H1 (cell line): ENCODE measurements around the gene ZDHHC8. TPM values are rescaled to one million over a fixed set of nuclear protein-coding genes. Genes with fewer than 3 reads are reported as not detected.

Experiments
- CTCF ChIA-PET: fragments of 300-600 bp; sonication (Branson Sonifier 250); formaldehyde crosslinking; loops from one replicate; lab custom pipeline; 2021; ENCODE audit not compliant: partially characterized antibody; lab: Charles Lee
- POLR2A ChIA-PET: fragments of 300-600 bp; sonication (Branson Sonifier 250); formaldehyde crosslinking; loops from one replicate; lab custom pipeline; 2021; ENCODE audit warnings: inconsistent platforms; ENCODE audit not compliant: partially characterized antibody; lab: Charles Lee
- DNase-seq, 2 experiments: peaks; one replicate each; pipeline versions ENCODE4 v3.0.0 to v3.0.0-alpha.2; 2010 to 2022; ENCODE audit warnings: low spot score in 2 of 2, low read depth in 1 of 2, mixed read lengths in 1 of 2
- FAIRE-seq: peaks from 2 replicates; lab custom pipeline; 2011; peaks lifted over from hg19 to GRCh38; lab: Jason Lieb, UNC
- H2AFZ ChIP-seq: 2 replicates; pipeline ENCODE4 v1.8.1; 2012; ENCODE audit warnings: low read length, inconsistent platforms
- H2AK5ac ChIP-seq: 2 replicates; pipeline ENCODE4 v1.6.1; 2013; ENCODE audit warnings: low read depth, low read length
- H2BK120ac ChIP-seq: replicated peaks from 2 replicates; pipeline ENCODE3; 2013; ENCODE audit warnings: low read depth, low read length, inconsistent platforms
- H2BK12ac ChIP-seq: 2 replicates; pipeline ENCODE4 v1.6.1; 2013; ENCODE audit warnings: low read depth, low read length
- H2BK15ac ChIP-seq: 2 replicates; pipeline ENCODE4 v1.6.1; 2013; ENCODE audit warnings: low read length
- H2BK20ac ChIP-seq: 2 replicates; pipeline ENCODE4 v1.6.1; 2013; ENCODE audit warnings: low read length
- H2BK5ac ChIP-seq: 2 replicates; pipeline ENCODE4 v1.6.1; 2013; ENCODE audit warnings: low read depth, low read length
- H3K14ac ChIP-seq: 2 replicates; pipeline ENCODE4 v1.6.1; 2013; ENCODE audit warnings: inconsistent platforms; ENCODE audit not compliant: insufficient read length
- H3K18ac ChIP-seq: 2 replicates; pipeline ENCODE4 v1.6.1; 2013; ENCODE audit warnings: low read length; ENCODE audit errors: extremely low read depth
- H3K23ac ChIP-seq: 2 replicates; pipeline ENCODE4 v1.6.1; 2013; ENCODE audit warnings: inconsistent platforms; ENCODE audit not compliant: insufficient read length
- H3K23me2 ChIP-seq: 2 replicates; pipeline ENCODE4 v1.6.1; 2013; ENCODE audit warnings: low read depth, low read length
- H3K27ac ChIP-seq: 2 replicates; pipeline ENCODE4 v1.6.1; 2011; ENCODE audit warnings: low read depth, low read length, inconsistent platforms
- H3K27me3 ChIP-seq, 4 experiments: replicated peaks in 1 of 4; 1 replicate in 1 of 4; 2 replicates in 3 of 4; pipeline versions ENCODE4 v1.6.1 to v1.8.1; 2011 to 2013; ENCODE audit warnings: low read length in 3 of 4, mild to moderate bottlenecking in 3 of 4, inconsistent platforms in 2 of 4, mixed read lengths in 2 of 4, moderate library complexity in 1 of 4; ENCODE audit not compliant: control insufficient read depth in 3 of 4, insufficient read depth in 3 of 4; ENCODE audit errors: extremely low read depth in 1 of 4
- H3K36me3 ChIP-seq, 4 experiments: 2 replicates each; pipeline versions ENCODE4 v1.6.1 to v1.8.1; 2011 to 2013; ENCODE audit warnings: mild to moderate bottlenecking in 4 of 4, low read length in 3 of 4, moderate library complexity in 2 of 4, control low read depth in 1 of 4, inconsistent platforms in 1 of 4; ENCODE audit not compliant: insufficient read depth in 4 of 4, control insufficient read depth in 2 of 4
- H3K4ac ChIP-seq: replicated peaks from 2 replicates; pipeline ENCODE3; 2013; ENCODE audit warnings: low read length, low read depth, mixed read lengths, inconsistent platforms; ENCODE audit not compliant: insufficient read length
- H3K4me1 ChIP-seq, 4 experiments: replicated peaks in 1 of 4; 1 replicate in 1 of 4; 2 replicates in 3 of 4; pipeline versions ENCODE4 v1.6.1 to v1.8.1; 2011 to 2013; ENCODE audit warnings: low read length in 3 of 4, inconsistent platforms in 2 of 4, mixed read lengths in 1 of 4; ENCODE audit not compliant: insufficient read depth in 4 of 4, control insufficient read depth in 3 of 4
- H3K4me2 ChIP-seq, 2 experiments: 2 replicates each; pipeline versions ENCODE4 v1.6.1 to v1.8.1; 2011 to 2013; ENCODE audit warnings: low read depth in 2 of 2, low read length in 2 of 2, control low read depth in 1 of 2, inconsistent platforms in 1 of 2, mild to moderate bottlenecking in 1 of 2; ENCODE audit not compliant: insufficient read depth in 1 of 2
- H3K4me3 ChIP-seq, 4 experiments: fragments of 200-600, 300-600 bp in 1 of 4; sonication (generic), shearing (Covaris generic), sonication (Bioruptor Twin) in 1 of 4; 2 replicates each; pipeline versions ENCODE4 v1.5.1 to v1.8.1; 2011 to 2016; ENCODE audit warnings: low read length in 4 of 4, low read depth in 3 of 4, control low read depth in 2 of 4, inconsistent platforms in 2 of 4, mild to moderate bottlenecking in 2 of 4, mixed read lengths in 1 of 4, moderate library complexity in 1 of 4; ENCODE audit not compliant: insufficient read depth in 2 of 4; ENCODE audit errors: extremely low read depth in 1 of 4
- H3K56ac ChIP-seq: replicated peaks from 2 replicates; pipeline ENCODE3; 2013; ENCODE audit warnings: low read depth, mild to moderate bottlenecking, mixed read lengths, low read length, inconsistent platforms; ENCODE audit not compliant: insufficient read length
- H3K79me1 ChIP-seq: 2 replicates; pipeline ENCODE4 v1.6.1; 2013; ENCODE audit warnings: low read depth, low read length, control low read depth
- H3K79me2 ChIP-seq, 2 experiments: 2 replicates each; pipeline versions ENCODE4 v1.6.1 to v1.8.1; 2012 to 2013; ENCODE audit warnings: low read length in 2 of 2, mild to moderate bottlenecking in 2 of 2, inconsistent platforms in 1 of 2; ENCODE audit not compliant: insufficient read depth in 2 of 2, control insufficient read depth in 1 of 2
- H3K9ac ChIP-seq, 4 experiments: replicated peaks in 1 of 4; 1 replicate in 1 of 4; 2 replicates in 3 of 4; pipeline versions ENCODE4 v1.6.1 to v1.8.1; 2011 to 2013; ENCODE audit warnings: low read depth in 3 of 4, low read length in 3 of 4, control low read depth in 2 of 4, mild to moderate bottlenecking in 2 of 4, moderate library complexity in 2 of 4, inconsistent platforms in 1 of 4; ENCODE audit errors: extremely low read depth in 1 of 4
- H3K9me3 ChIP-seq, 2 experiments: 2 replicates each; pipeline versions ENCODE4 v1.6.1 to v1.8.1; 2012 to 2013; ENCODE audit warnings: mild to moderate bottlenecking in 2 of 2, moderate library complexity in 2 of 2, control low read depth in 1 of 2, inconsistent platforms in 1 of 2, low read depth in 1 of 2, low read length in 1 of 2, mixed read lengths in 1 of 2; ENCODE audit not compliant: insufficient read depth in 2 of 2
- H4K20me1 ChIP-seq, 2 experiments: replicated peaks in 1 of 2; 2 replicates each; pipeline versions ENCODE3 to v1.8.1; 2011 to 2013; ENCODE audit warnings: inconsistent platforms in 2 of 2, low read length in 2 of 2, mild to moderate bottlenecking in 1 of 2; ENCODE audit not compliant: insufficient read depth in 2 of 2, control insufficient read depth in 1 of 2
- H4K5ac ChIP-seq: 2 replicates; pipeline ENCODE4 v1.6.1; 2013; ENCODE audit warnings: low read length, low read depth, mixed read lengths, inconsistent platforms; ENCODE audit not compliant: insufficient read length
- H4K8ac ChIP-seq: 2 replicates; pipeline ENCODE4 v1.8.0; 2013; ENCODE audit warnings: mild to moderate bottlenecking, moderate library complexity, low read length, inconsistent platforms; ENCODE audit not compliant: insufficient read depth; ENCODE audit errors: extremely low read depth
- H4K91ac ChIP-seq: replicated peaks from 2 replicates; pipeline ENCODE3; 2013; ENCODE audit warnings: low read length, mixed read lengths, inconsistent platforms; ENCODE audit not compliant: insufficient read length
- CHD1 ChIP-seq: IDR thresholded peaks from 2 replicates; pipeline ENCODE4 v1.6.1; 2012; ENCODE audit warnings: low read depth, low read length, improper control_type of control experiment
- GTF2F1 ChIP-seq: IDR thresholded peaks from 2 replicates; pipeline ENCODE4 v1.6.1; 2012; ENCODE audit warnings: low read depth, low read length, improper control_type of control experiment, borderline replicate concordance
- WGBS, 2 experiments: shearing (Covaris generic) in 1 of 2; methylation state at CpG; one replicate each; pipeline versions ENCODE4 v1.1.6 to v1.1.7; 2013 to 2015; ENCODE audit warnings: low lambda C conversion rate in 2 of 2, mixed read lengths in 2 of 2, inconsistent platforms in 1 of 2, low coverage in 1 of 2, missing lambda C conversion rate in 1 of 2; ENCODE audit not compliant: insufficient replicate concordance in 2 of 2, insufficient coverage in 1 of 2, insufficient read length in 1 of 2; ENCODE audit errors: extremely low coverage in 1 of 2, missing lambda C conversion rate in 1 of 2; 5-methylcytosine and 5-hydroxymethylcytosine counted together
- polyA plus RNA-seq, 7 experiments: library from polyadenylated mRNA; depleted of rRNA in 3 of 7; stranded (reverse) in 5 of 7; unstranded in 2 of 7; fragments of >200 nt in 5 of 7; fragments of 200-250 nt in 2 of 7; gene quantifications; 1 replicate in 5 of 7; 2 replicates in 1 of 7; 4 replicates in 1 of 7; pipeline versions ENCODE4 v1.2.1 to v1.2.3, GENCODE V29; 2011 to 2013; ENCODE audit warnings: missing spikeins in 2 of 7, mixed read lengths in 2 of 7
- total RNA-seq: library from RNA; stranded (reverse); fragmentation: NEBNext Ultra II Directional; extraction: Animal tissue kit (Norgen Biotek cat#: 25700); gene quantifications from 2 replicates; pipeline ENCODE4 v1.2.1, GENCODE V29; 2021

ZDHHC8 gene
- total and polyA plus RNA-seq, 2 of the 8 experiments (the other 6 are each of a cell fraction or from before 2014, with no cell fraction given), result 18.6 to 65.6 TPM

GRCh38 chr22:20165421-20165820 is 33.8 kb downstream of the ZDHHC8 start:
- Histone ChIP-seq H2BK20ac (no peak overlapping the region), H4K5ac (no peak overlapping the region), H4K20me1 (peaks cover 0 to 1% of the 10 kb centered on the region in 2 experiments), H3K9ac (no peak overlapping the region), H3K4me2 (no peak overlapping the region), H2BK12ac (no peak overlapping the region), H2AFZ (no peak overlapping the region), H2BK120ac (no peak overlapping the region), H3K4me1 (no peaks in the 10 kb centered on the region), H3K4ac (no peak overlapping the region), H3K14ac (no peak overlapping the region), H3K23ac (no peak overlapping the region), H3K79me1 (no peaks in the 10 kb centered on the region), H2BK5ac (no peak overlapping the region), H3K9me3 (no peaks in the 10 kb centered on the region; a peak in 1 of 4 replicates), H3K27ac (no peak overlapping the region), H3K27me3 (no peaks in the 10 kb centered on the region), H3K79me2 (no peaks in the 10 kb centered on the region), H4K8ac (no peak overlapping the region), H4K91ac (no peak overlapping the region), H3K56ac (no peak overlapping the region), H3K36me3 (no peaks in the 10 kb centered on the region), H3K4me3 (no peak overlapping the region), H3K18ac (no peak overlapping the region), H3K23me2 (peaks cover 15% of the 10 kb centered on the region; the same call in 1 of the 2 replicates), H2BK15ac (no peak overlapping the region), H2AK5ac (no peak overlapping the region)
- FAIRE-seq (no peak), DNase-seq (no peak)
- ChIA-PET CTCF (interaction anchor here (0.9 kb wide), 1 partner anchor 119 kb away, joined by 3 read pairs; no protein-coding TSS in a partner anchor), POLR2A (interaction anchor here (1.1 to 1.2 kb wide), 2 partner anchors 36 to 44 kb away, joined by 3 read pairs; no protein-coding TSS in a partner anchor)
- no peak for TF ChIP-seq CHD1
- TF ChIP-seq GTF2F1, result no peak
- 86% methylated on average over 6 of the region's 12 CpGs; no CpG with 5 or more reads in 1 of the 2 experiments for WGBS, 2 experiments
